ENCODE data around the gene PON3. TPM values are rescaled to one million over a fixed set of nuclear protein-coding genes. Genes with fewer than 3 reads are reported as not detected.

Gene PON3
- polyA plus RNA-seq, 2 of the 4 experiments (the other 2 are of a cell fraction) = 48.7 to 142 TPM

- H3K4me2 ChIP-seq = no peak overlapping the region
- ChIA-PET CTCF (interaction anchor here (1.1 to 1.9 kb wide), 3 partner anchors 23 to 1074 kb away, joined by 3 to 4 read pairs (median 3); partner anchors contain the start of gene PON3), POLR2A (interaction anchor here (0.6 kb wide), 1 partner anchor 68 kb away, joined by 6 read pairs; no protein-coding TSS in a partner anchor)
- WGBS (ENCODE audit: missing lambda C conversion rate) = 92% methylated on average over 4 of the region's 4 CpGs
- TF ChIP-seq MAFK (IDR thresholded peaks at IDR 0.05; ENCODE audit: partially characterized antibody) (peak; percentile 48), TP53 (CRISPR knock-in tag; IDR thresholded peaks at IDR 0.05) (no peak)
- no peak overlapping the region for H3K4me3 ChIP-seq
- H3K27ac ChIP-seq = no peak overlapping the region
- ATAC-seq (peak in 1 of 2 experiments; percentile 47; a peak in 1 of 6 replicates), FAIRE-seq (no peak), DNase-seq (ENCODE audit: low read depth in 1 of 2, low spot score in 1 of 2) (no peak)
- H3K9me3 ChIP-seq = peaks cover 9% of the 10 kb centered on the region; the same call in 1 of the 3 replicates
- no peaks in the 10 kb centered on the region for H3K4me1 ChIP-seq
These were observed 22.9 kb downstream of the PON3 start for GRCh38 chr7:95373323-95373722.

- TF ChIP-seq BHLHE40 (IDR thresholded peaks at IDR 0.05; ENCODE audit: low read depth, low read length) (no peak), HOXB13 (CRISPR knock-in tag; IDR thresholded peaks at IDR 0.05; ENCODE audit: low read depth) (no peak), HMGXB4 (CRISPR knock-in tag; IDR thresholded peaks at IDR 0.05; ENCODE audit: borderline replicate concordance) (no peak), TP53 (CRISPR knock-in tag; IDR thresholded peaks at IDR 0.05) (no peak)
- TF ChIP-seq, protein P1, sequence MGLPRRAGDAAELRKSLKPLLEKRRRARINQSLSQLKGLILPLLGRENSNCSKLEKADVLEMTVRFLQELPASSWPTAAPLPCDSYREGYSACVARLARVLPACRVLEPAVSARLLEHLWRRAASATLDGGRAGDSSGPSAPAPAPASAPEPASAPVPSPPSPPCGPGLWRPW (IDR thresholded peaks at IDR 0.05) = no peak
- CTCF ChIA-PET = interaction anchor here (1.8 to 2.2 kb wide), 3 partner anchors 9 to 109 kb away, joined by 8 to 9 read pairs (median 8); partner anchors contain the start of gene PON3
- no peak for ATAC-seq
- WGBS (ENCODE audit: missing lambda C conversion rate) = 87% methylated on average over 3 of the region's 3 CpGs
- Histone ChIP-seq H3K4me1 (peaks cover 5% of the 10 kb centered on the region; the same call in 1 of the 3 replicates), H3K27ac (no peak overlapping the region), H3K4me3 (no peak overlapping the region), H3K9me3 (no peaks in the 10 kb centered on the region), H3K4me2 (no peak overlapping the region)
- FAIRE-seq = no peak
- POLR2A ChIA-PET = no interaction called here
- DNase-seq (ENCODE audit: low read depth in 1 of 2, low spot score in 1 of 2) = no peak
These were observed 27.9 kb downstream of the PON3 start for GRCh38 chr7:95368235-95368634.

DNA sequence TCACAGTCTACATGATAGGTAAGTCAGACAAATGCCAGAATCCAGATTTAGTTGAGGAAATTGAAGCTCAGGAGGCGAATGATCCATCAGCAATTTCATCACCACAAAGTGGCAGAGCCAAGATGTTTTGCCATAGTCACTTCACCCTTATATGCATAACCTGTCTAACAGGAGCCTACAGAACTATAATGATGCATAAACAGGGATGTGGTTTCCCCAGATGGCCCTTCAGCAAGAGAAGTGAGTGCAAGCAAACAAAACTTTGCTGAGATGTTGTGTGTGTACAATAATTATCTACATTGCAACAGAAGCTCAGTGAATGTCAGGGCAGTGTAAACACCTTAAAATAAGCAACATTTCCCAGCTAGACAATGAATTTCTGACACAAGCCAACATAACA, 28.6 kb downstream of the PON3 start:
- ATAC-seq (no peak), FAIRE-seq (peak; percentile 43), DNase-seq (ENCODE audit: low read depth in 1 of 2, low spot score in 1 of 2) (no peak)
- ChIA-PET CTCF (interaction anchor here (0.7 to 2.2 kb wide), 4 partner anchors 10 to 110 kb away, joined by 3 to 9 read pairs (median 8); partner anchors contain the start of genes PON1 and PON3), POLR2A (no interaction called here)
- no peak overlapping the region for H3K27ac ChIP-seq
- WGBS (ENCODE audit: missing lambda C conversion rate) = 96% methylated on average over 1 of the region's 1 CpG
- no peaks in the 10 kb centered on the region for H3K9me3 ChIP-seq
- no peak overlapping the region for H3K4me3 ChIP-seq
- peaks cover 5% of the 10 kb centered on the region; the same call in 1 of the 3 replicates for H3K4me1 ChIP-seq
- H3K4me2 ChIP-seq = no peak overlapping the region
- TF ChIP-seq BCL3 (IDR thresholded peaks at IDR 0.05) (no peak), POLR2AphosphoS2 (conservative IDR thresholded peaks at IDR 0.05; ENCODE audit: low read length) (no peak), SMC3 (IDR thresholded peaks at IDR 0.05) (no peak), RCOR1 (IDR thresholded peaks at IDR 0.05; ENCODE audit: low read depth, low read length) (no peak), HDAC2 (IDR thresholded peaks at IDR 0.05) (no peak), RNF2 (IDR thresholded peaks at IDR 0.05; ENCODE audit: borderline replicate concordance, low read depth) (no peak), ZNF302 (CRISPR knock-in tag; IDR thresholded peaks at IDR 0.05) (no peak), ZSCAN20 (CRISPR knock-in tag; IDR thresholded peaks at IDR 0.05) (no peak), BHLHE40 (IDR thresholded peaks at IDR 0.05; ENCODE audit: low read depth, low read length) (no peak), MAFK (IDR thresholded peaks at IDR 0.05; ENCODE audit: partially characterized antibody) (no peak), ATOH8 (CRISPR knock-in tag; IDR thresholded peaks at IDR 0.05; ENCODE audit: low read depth) (no peak), POLR2A (IDR thresholded peaks at IDR 0.05; ENCODE audit: low read length) (no peak), FOXS1 (CRISPR knock-in tag; IDR thresholded peaks at IDR 0.05) (no peak), JUN (IDR thresholded peaks at IDR 0.05) (no peak), ESRRA (IDR thresholded peaks at IDR 0.05; ENCODE audit: borderline replicate concordance, low read length) (no peak), TFCP2L1 (CRISPR knock-in tag; IDR thresholded peaks at IDR 0.05) (no peak)
- TF ChIP-seq, protein P2, sequence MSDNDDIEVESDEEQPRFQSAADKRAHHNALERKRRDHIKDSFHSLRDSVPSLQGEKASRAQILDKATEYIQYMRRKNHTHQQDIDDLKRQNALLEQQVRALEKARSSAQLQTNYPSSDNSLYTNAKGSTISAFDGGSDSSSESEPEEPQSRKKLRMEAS (IDR thresholded peaks at IDR 0.05) = no peak

All from A549 (cell line).